GM03348 (cell line): Measurements from ENCODE around the gene SRR.

ENCODE experiments used
- DNase-seq: peaks from one replicate; pipeline ENCODE4 v3.0.0; 2012; ENCODE audit warnings: low spot score

SRR gene

GRCh38 chr17:2372180-2372579 is 68.4 kb downstream of the SRR start:
- DNase-seq, result no peak

GRCh38 chr17:2372681-2373080 is 68.9 kb downstream of the SRR start:
- DNase-seq, result no peak

GRCh38 chr17:2373179-2373578 is 69.4 kb downstream of the SRR start:
- DNase-seq, result no peak
